Body of pancreas (tissue), 4 donors: Measurements from ENCODE around the gene ARAP1. TPM values are rescaled to one million over a fixed set of nuclear protein-coding genes. Genes with fewer than 3 reads are reported as not detected.

Source experiments
- ATAC-seq: fragments of 150-250 bp; one replicate; pipeline ENCODE4 v1.9.1; 2016
- DNase-seq, 4 donors: peaks; one replicate each; pipeline ENCODE4 v3.0.0-alpha.2; 2019
- H3K27ac ChIP-seq, 4 donors: fragments of 200-600 bp; sonication (generic); 1 replicate in 3 of 4; 2 replicates in 1 of 4; pipeline versions ENCODE4 v1.5.1 to v1.6.1; 2016 to 2019; ENCODE audit warnings: mild to moderate bottlenecking in 1 of 4, mixed read lengths in 1 of 4, moderate library complexity in 1 of 4
- H3K27me3 ChIP-seq, 2 donors: fragments of 200-600 bp; sonication (generic); one replicate each; pipeline ENCODE4 v1.6.0; 2016; ENCODE audit warnings: mild to moderate bottlenecking in 1 of 2
- H3K36me3 ChIP-seq, 2 donors: fragments of 200-600 bp; sonication (generic); replicated peaks in 1 of 2; 2 replicates each; pipeline ENCODE4 v1.5.1; 2016; ENCODE audit warnings: low read depth in 2 of 2; ENCODE audit not compliant: insufficient read depth in 1 of 2
- H3K4me1 ChIP-seq: fragments of 200-600 bp; sonication (generic); one replicate; pipeline ENCODE4 v1.6.0; 2016
- H3K4me3 ChIP-seq, 2 donors: fragments of 200-600 bp; sonication (generic); 1 replicate in 1 of 2; 2 replicates in 1 of 2; pipeline ENCODE4 v1.5.1; 2016 to 2019
- H3K9me3 ChIP-seq, 3 donors: fragments of 200-600 bp; sonication (generic); 1 replicate in 2 of 3; 2 replicates in 1 of 3; pipeline ENCODE4 v1.5.1; 2016
- POLR2A ChIP-seq, 3 donors: fragments of 450-650 bp; IDR thresholded peaks; one replicate each; pipeline ENCODE4 v1.6.1; 2016; ENCODE audit warnings: antibody characterized with exemption in 3 of 3, mild to moderate bottlenecking in 2 of 3
- WGBS, 2 donors: methylation state at CpG; one replicate each; pipeline ENCODE4 v1.1.5; 2017; 5-methylcytosine and 5-hydroxymethylcytosine counted together
- intact Hi-C: fragments of 100-400 bp; cut with DNase I; formaldehyde crosslinking; loops from one replicate; pipeline ENCODE4 v1.15.1; 2023
- total RNA-seq, 2 donors: library from RNA; depleted of rRNA; stranded (reverse); fragments of >200 nt; gene quantifications; one replicate each; pipeline ENCODE4 v1.1.0, GENCODE V29; 2016
- TF ChIP-seq, protein P1 (sequence below), 7 experiments: fragments of 450-650 bp in 4 of 7; fragments of 200-600 bp in 3 of 7; sonication (generic) in 3 of 7; IDR thresholded peaks; one replicate each; pipeline ENCODE4 v1.5.1; 2016 to 2019; ENCODE audit warnings: antibody characterized with exemption in 7 of 7

ARAP1 gene
- total RNA-seq, 2 donors from 2014 or later: 63.3 to 208 TPM

DNA sequence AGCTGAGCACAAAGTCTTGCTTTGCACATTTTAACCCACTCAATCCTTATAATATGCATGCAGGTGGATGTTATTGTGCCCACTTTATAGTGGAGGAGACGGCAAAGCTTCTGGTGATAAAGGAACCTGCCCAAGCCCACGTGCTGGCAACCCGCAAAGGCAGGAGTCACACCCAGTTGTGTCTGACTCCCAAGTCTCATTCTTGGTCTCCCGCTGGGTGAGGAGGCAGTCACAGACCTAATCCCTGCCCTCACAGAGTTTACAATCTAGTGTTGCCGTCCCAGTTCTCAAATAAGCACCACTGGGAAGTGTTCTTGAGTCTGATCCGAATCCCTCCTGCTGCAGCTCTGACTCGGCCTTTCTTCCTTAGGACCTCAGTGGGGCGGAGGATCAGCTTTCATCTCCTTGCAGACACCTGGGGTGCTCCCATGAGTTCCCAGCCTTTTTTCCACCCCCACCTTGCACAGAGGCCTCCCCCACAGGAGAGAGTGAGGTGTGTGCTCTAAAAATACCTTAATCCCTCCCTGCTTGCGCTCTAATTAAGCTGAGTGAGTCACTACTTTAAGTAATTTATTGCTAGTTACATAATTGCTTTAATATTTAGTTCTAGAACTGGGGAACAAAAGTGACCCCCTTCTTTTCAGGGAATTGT, 93.1 kb downstream of the ARAP1 start:
- TF ChIP-seq POLR2A (IDR thresholded peaks at IDR 0.05): no peak
- TF ChIP-seq, protein P1, sequence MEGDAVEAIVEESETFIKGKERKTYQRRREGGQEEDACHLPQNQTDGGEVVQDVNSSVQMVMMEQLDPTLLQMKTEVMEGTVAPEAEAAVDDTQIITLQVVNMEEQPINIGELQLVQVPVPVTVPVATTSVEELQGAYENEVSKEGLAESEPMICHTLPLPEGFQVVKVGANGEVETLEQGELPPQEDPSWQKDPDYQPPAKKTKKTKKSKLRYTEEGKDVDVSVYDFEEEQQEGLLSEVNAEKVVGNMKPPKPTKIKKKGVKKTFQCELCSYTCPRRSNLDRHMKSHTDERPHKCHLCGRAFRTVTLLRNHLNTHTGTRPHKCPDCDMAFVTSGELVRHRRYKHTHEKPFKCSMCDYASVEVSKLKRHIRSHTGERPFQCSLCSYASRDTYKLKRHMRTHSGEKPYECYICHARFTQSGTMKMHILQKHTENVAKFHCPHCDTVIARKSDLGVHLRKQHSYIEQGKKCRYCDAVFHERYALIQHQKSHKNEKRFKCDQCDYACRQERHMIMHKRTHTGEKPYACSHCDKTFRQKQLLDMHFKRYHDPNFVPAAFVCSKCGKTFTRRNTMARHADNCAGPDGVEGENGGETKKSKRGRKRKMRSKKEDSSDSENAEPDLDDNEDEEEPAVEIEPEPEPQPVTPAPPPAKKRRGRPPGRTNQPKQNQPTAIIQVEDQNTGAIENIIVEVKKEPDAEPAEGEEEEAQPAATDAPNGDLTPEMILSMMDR (IDR thresholded peaks at IDR 0.05): no peak
- no peaks in the 10 kb centered on the region for H3K9me3 ChIP-seq
- no peak overlapping the region for H3K27ac ChIP-seq
- no peak for DNase-seq
- 82 to 88% methylated on average over 9 of the region's 9 CpGs for WGBS, 2 donors
- H3K36me3 ChIP-seq: no peaks in the 10 kb centered on the region
- H3K4me1 ChIP-seq: no peaks in the 10 kb centered on the region
- intact Hi-C loops: no loop called here
- no peak overlapping the region for H3K4me3 ChIP-seq
- no peak for ATAC-seq
- H3K27me3 ChIP-seq: no peaks in the 10 kb centered on the region

DNA sequence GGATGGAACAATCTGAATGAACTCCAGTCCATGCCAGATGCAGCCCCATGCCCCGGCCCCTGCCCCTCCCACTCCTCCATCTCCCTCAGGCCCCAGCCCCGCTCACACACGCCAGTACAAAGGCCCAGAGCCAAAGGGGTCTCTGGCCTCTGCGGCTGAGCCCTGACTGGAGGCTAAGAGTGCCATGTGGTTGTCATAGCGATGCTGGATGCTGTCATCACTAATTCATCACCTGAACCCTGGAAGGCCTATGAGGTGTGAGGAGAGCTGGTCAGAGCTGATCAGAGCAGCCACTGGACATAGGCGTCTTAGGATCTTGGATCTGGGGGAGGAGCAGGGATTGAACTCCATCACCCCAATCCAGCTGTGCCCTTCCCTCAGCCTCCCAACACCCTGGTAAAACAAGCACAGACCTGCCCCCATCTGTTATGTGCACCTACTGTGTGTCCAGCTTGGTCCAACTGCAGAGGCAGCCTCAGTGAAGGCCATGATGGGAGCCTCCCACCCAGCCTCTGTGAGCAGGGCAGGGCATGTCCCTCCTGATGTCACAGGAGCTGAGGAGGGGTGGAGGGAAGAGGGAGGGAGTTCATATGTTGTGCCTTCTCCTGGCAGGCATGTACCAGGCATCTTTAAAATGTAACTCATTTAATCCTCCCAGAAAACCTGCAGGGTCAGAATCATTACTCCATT, 94.7 kb downstream of the ARAP1 start:
- H3K36me3 ChIP-seq: no peaks in the 10 kb centered on the region
- no peak overlapping the region for H3K27ac ChIP-seq
- H3K4me1 ChIP-seq: no peaks in the 10 kb centered on the region
- H3K4me3 ChIP-seq: no peak overlapping the region
- ATAC-seq (no peak), DNase-seq (no peak)
- 67 to 72% methylated on average over 6 of the region's 6 CpGs for WGBS, 2 donors
- H3K27me3 ChIP-seq: no peaks in the 10 kb centered on the region
- H3K9me3 ChIP-seq: no peaks in the 10 kb centered on the region
- no peak for TF ChIP-seq POLR2A (IDR thresholded peaks at IDR 0.05)
- TF ChIP-seq, protein P1 (IDR thresholded peaks at IDR 0.05): no peak
- intact Hi-C loops: no loop called here

DNA sequence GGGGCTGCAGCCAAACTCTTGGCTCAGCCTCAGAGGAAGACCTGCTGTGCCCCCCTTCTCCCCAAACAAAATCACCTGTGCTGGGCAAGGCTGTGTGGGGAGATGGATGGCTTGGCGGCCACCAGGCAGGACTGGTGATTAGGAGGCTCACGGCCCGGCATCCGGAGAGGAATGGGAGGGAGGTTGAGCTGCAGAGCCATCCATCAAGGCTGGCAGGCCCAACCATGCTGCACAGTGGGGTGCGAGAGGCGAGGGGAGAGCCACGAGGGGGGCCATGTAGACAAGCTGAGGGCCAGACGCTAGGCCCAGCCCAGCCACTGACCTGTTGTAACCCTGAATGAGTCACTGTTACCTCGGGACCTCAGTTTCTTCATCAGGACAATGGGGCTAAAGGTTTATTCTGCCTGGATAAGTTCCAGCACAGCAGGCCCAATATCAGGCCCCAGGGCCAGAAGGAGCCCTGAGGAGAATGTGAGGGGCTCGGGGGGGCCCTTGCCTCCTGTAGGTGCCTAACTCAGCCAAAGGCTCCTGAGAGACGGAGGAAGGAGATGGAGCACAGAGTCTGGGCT, 96.2 kb downstream of the ARAP1 start:
- intact Hi-C loops: no loop called here
- H3K9me3 ChIP-seq: no peaks in the 10 kb centered on the region
- ATAC-seq: no peak
- no peak for DNase-seq
- no peaks in the 10 kb centered on the region for H3K36me3 ChIP-seq
- TF ChIP-seq, protein P1 (IDR thresholded peaks at IDR 0.05): no peak
- TF ChIP-seq POLR2A (IDR thresholded peaks at IDR 0.05): no peak
- no peak overlapping the region for H3K4me3 ChIP-seq
- WGBS, 2 donors: 62 to 70% methylated on average over 8 to 11 of the region's 11 CpGs
- H3K4me1 ChIP-seq: no peaks in the 10 kb centered on the region
- H3K27me3 ChIP-seq: no peaks in the 10 kb centered on the region
- no peak overlapping the region for H3K27ac ChIP-seq

DNA sequence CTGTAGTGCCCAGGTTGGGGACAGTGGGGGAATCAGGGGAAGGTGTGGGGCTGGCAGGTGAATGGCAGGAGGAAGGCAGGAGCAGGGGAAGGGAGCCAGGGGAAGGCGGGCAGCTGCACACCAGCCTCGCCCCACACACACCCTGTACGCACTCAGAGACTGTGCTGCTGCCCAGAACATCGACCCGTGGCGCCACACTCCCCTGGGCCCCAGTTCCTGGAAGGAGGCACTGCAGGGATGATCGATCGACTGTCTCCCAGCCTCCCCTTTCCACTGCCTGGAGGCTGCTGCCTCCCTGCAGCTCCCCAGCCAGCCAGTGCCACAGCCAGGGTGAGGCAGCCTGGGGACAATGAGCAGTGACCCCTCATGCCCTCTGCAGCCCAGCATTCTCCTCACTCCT, 97.2 kb downstream of the ARAP1 start:
- DNase-seq (no peak), ATAC-seq (no peak)
- no peaks in the 10 kb centered on the region for H3K4me1 ChIP-seq
- intact Hi-C loops: no loop called here
- H3K27me3 ChIP-seq: no peaks in the 10 kb centered on the region
- TF ChIP-seq POLR2A (IDR thresholded peaks at IDR 0.05): no peak
- TF ChIP-seq, protein P1 (IDR thresholded peaks at IDR 0.05): no peak
- H3K36me3 ChIP-seq: no peaks in the 10 kb centered on the region
- H3K4me3 ChIP-seq: no peak overlapping the region
- 66% methylated on average over 8 of the region's 8 CpGs; no CpG with 5 or more reads in 1 of the 2 donors for WGBS, 2 donors
- H3K9me3 ChIP-seq: no peaks in the 10 kb centered on the region
- H3K27ac ChIP-seq: no peak overlapping the region
